PC-9 (cell line): ENCODE measurements around the gene RUFY4. TPM values are rescaled to one million over a fixed set of nuclear protein-coding genes. Genes with fewer than 3 reads are reported as not detected.

Source experiments
- BruUV-seq: library from RNA; stranded (reverse); fragments of 400-500 nt; replicated peaks from 2 replicates; lab custom pipeline; 2021; lab: Mats Ljungman, UMichigan
- CTCF ChIA-PET: fragments of 300-600 bp; sonication (Branson Sonifier 250); formaldehyde crosslinking; loops from one replicate; lab custom pipeline; 2022; ENCODE audit warnings: antibody characterized with exemption; lab: Charles Lee
- POLR2A ChIA-PET: fragments of 300-600 bp; sonication (Branson Sonifier 250); formaldehyde crosslinking; loops from one replicate; lab custom pipeline; 2022; ENCODE audit warnings: antibody characterized with exemption; ENCODE audit not compliant: unreplicated experiment; lab: Charles Lee
- DNase-seq, 2 experiments: peaks; one replicate each; pipeline versions ENCODE4 v3.0.0 to v3.0.0-alpha.2; 2015 to 2022; ENCODE audit warnings: mixed read lengths in 1 of 2
- H2AFZ ChIP-seq: fragments of 200-600 bp; sonication (generic); 2 replicates; pipeline ENCODE4 v1.8.1; 2017; ENCODE audit warnings: antibody characterized with exemption
- H3F3A ChIP-seq: fragments of 200-600 bp; sonication (generic); 2 replicates; pipeline ENCODE4 v1.8.1; 2017; ENCODE audit warnings: antibody characterized with exemption, mild to moderate bottlenecking, low read depth; ENCODE audit not compliant: insufficient read depth
- H3K27ac ChIP-seq: fragments of 200-600 bp; sonication (generic); 2 replicates; pipeline ENCODE4 v1.6.1; 2016; ENCODE audit warnings: mixed run types
- H3K27me3 ChIP-seq: fragments of 200-600 bp; sonication (generic); 2 replicates; pipeline ENCODE4 v1.6.1; 2016; ENCODE audit warnings: low read depth, mixed run types; ENCODE audit not compliant: insufficient read depth
- H3K36me3 ChIP-seq: fragments of 200-600 bp; sonication (generic); 2 replicates; pipeline ENCODE4 v1.6.1; 2016; ENCODE audit warnings: low read depth, mixed run types
- H3K4me1 ChIP-seq: fragments of 200-600 bp; sonication (generic); replicated peaks from 2 replicates; pipeline ENCODE4 v1.6.1; 2016; ENCODE audit warnings: mixed run types; ENCODE audit not compliant: insufficient read depth
- H3K4me2 ChIP-seq: fragments of 200-600 bp; sonication (generic); 2 replicates; pipeline ENCODE4 v1.6.1; 2017; ENCODE audit warnings: mixed run types
- H3K4me3 ChIP-seq: fragments of 200-600 bp; sonication (generic); 2 replicates; pipeline ENCODE4 v1.6.1; 2016; ENCODE audit warnings: mixed run types
- H3K79me2 ChIP-seq: fragments of 200-600 bp; sonication (generic); 2 replicates; pipeline ENCODE4 v1.6.1; 2017; ENCODE audit warnings: low read depth, mixed run types
- H3K9me2 ChIP-seq: fragments of 200-600 bp; sonication (generic); 2 replicates; pipeline ENCODE4 v1.8.1; 2017; ENCODE audit warnings: mild to moderate bottlenecking; ENCODE audit not compliant: insufficient read depth
- H3K9me3 ChIP-seq: fragments of 200-600 bp; sonication (generic); 2 replicates; pipeline ENCODE4 v1.8.1; 2016; ENCODE audit warnings: low read depth; ENCODE audit not compliant: insufficient read depth
- H4K20me1 ChIP-seq: fragments of 200-600 bp; sonication (generic); 2 replicates; pipeline ENCODE4 v1.8.1; 2017; ENCODE audit not compliant: insufficient read depth
- CTCF ChIP-seq: fragments of 200-600 bp; sonication (generic); conservative IDR thresholded peaks from 2 replicates; pipeline ENCODE4 v1.6.1; 2017; ENCODE audit warnings: mixed run types, antibody characterized with exemption, mild to moderate bottlenecking, moderate library complexity
- EZH2 ChIP-seq: fragments of 200-600 bp; sonication (generic); IDR thresholded peaks from 2 replicates; pipeline ENCODE4 v1.8.0; 2017; ENCODE audit warnings: antibody characterized with exemption, low read depth
- intact Hi-C: fragments of 100-400 bp; cut with micrococcal nuclease; formaldehyde crosslinking; loops from one replicate; pipeline ENCODE4 v1.10.0; 2022; ENCODE audit not compliant: unreplicated experiment
- total RNA-seq: library from RNA; stranded (reverse); gene quantifications from 2 replicates; pipeline ENCODE4 v1.2.3, GENCODE V29; 2021

The RUFY4 gene
- total RNA-seq, 1 experiment from 2014 or later: not detected

DNA sequence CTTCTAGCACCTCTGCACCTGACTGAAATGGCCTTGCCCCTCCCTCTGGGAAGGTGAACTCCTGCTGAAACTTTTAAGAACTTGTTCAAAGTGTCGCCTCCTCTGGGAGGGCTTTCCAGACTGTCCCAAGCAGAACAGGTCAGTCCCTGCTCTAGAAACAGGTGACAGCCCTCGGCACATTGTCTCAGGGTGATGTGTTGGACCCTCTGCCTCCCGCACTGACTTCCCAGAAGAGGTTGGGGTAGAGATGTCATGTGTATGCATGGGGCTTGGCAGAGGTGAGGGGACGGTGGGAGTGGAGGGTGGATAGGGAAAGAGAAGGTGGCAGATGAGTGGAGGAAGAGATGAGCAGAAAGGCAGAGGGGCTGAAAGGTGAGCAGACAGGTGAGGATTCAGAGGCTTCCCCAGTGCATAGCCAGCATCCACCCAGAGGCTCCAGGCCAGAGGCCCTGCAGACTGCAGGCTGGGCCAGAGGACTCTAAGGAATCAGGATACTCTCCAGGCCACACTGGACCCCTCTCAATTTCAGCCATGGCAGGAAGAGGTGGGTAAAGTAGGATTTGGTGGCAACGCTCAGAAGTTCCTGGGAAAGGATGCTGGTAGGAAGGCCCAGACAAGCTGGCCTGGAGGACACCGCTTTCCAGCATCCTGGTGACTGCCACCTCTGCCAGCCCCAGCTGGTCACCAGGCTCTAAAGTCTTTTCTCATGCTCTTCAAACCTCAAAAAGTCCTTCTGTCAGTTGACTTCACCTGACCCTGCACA, 41.4 kb upstream of the RUFY4 start:
- ChIA-PET POLR2A (no interaction called here), CTCF (interaction anchor here (0.5 kb wide), 1 partner anchor 12 kb away, joined by 5 read pairs; no protein-coding TSS in a partner anchor)
- H3K4me3 ChIP-seq: no peak overlapping the region
- no TSS peak for BruUV-seq
- H2AFZ ChIP-seq: no peak overlapping the region
- H3K27ac ChIP-seq: no peak overlapping the region
- H3K4me1 ChIP-seq: no peaks in the 10 kb centered on the region
- no peaks in the 10 kb centered on the region for H3F3A ChIP-seq
- no peaks in the 10 kb centered on the region for H3K9me3 ChIP-seq
- no peak overlapping the region for H3K4me2 ChIP-seq
- intact Hi-C loops: no loop called here
- no peak for DNase-seq
- TF ChIP-seq EZH2: no peak
- TF ChIP-seq CTCF: no peak
- H3K79me2 ChIP-seq: no peaks in the 10 kb centered on the region
- no peaks in the 10 kb centered on the region for H3K36me3 ChIP-seq
- peaks cover 15% of the 10 kb centered on the region; the same call in 1 of the 2 replicates for H3K27me3 ChIP-seq
- no peaks in the 10 kb centered on the region for H3K9me2 ChIP-seq
- H4K20me1 ChIP-seq: no peaks in the 10 kb centered on the region

- H3F3A ChIP-seq: no peaks in the 10 kb centered on the region
- no peak overlapping the region for H3K4me3 ChIP-seq
- no peak for DNase-seq
- no peak overlapping the region for H3K4me2 ChIP-seq
- H3K9me2 ChIP-seq: no peaks in the 10 kb centered on the region
- no peak overlapping the region for H3K27ac ChIP-seq
- no peak overlapping the region for H2AFZ ChIP-seq
- ChIA-PET CTCF (interaction anchor here (0.5 kb wide), 1 partner anchor 13 kb away, joined by 5 read pairs; no protein-coding TSS in a partner anchor), POLR2A (no interaction called here)
- no peaks in the 10 kb centered on the region for H3K4me1 ChIP-seq
- H4K20me1 ChIP-seq: no peaks in the 10 kb centered on the region
- no peaks in the 10 kb centered on the region for H3K79me2 ChIP-seq
- BruUV-seq: no TSS peak
- H3K27me3 ChIP-seq: peaks cover 15% of the 10 kb centered on the region; the same call in 1 of the 2 replicates
- H3K36me3 ChIP-seq: no peaks in the 10 kb centered on the region
- intact Hi-C loops: no loop called here
- H3K9me3 ChIP-seq: no peaks in the 10 kb centered on the region
- TF ChIP-seq CTCF: no peak
- no peak for TF ChIP-seq EZH2
Observed at GRCh38 chr2:218028189-218028495, 40.9 kb upstream of the RUFY4 start.

- BruUV-seq: no TSS peak
- H2AFZ ChIP-seq: no peak overlapping the region
- no peak for DNase-seq
- peaks cover 15% of the 10 kb centered on the region; the same call in 1 of the 2 replicates for H3K27me3 ChIP-seq
- POLR2A ChIA-PET: no interaction called here
- CTCF ChIA-PET: no interaction called here
- H3K79me2 ChIP-seq: no peaks in the 10 kb centered on the region
- H3K36me3 ChIP-seq: no peaks in the 10 kb centered on the region
- H3K4me3 ChIP-seq: no peak overlapping the region
- H4K20me1 ChIP-seq: no peaks in the 10 kb centered on the region
- no peaks in the 10 kb centered on the region for H3K4me1 ChIP-seq
- intact Hi-C loops: no loop called here
- no peaks in the 10 kb centered on the region for H3K9me2 ChIP-seq
- TF ChIP-seq EZH2 (no peak), CTCF (no peak)
- no peaks in the 10 kb centered on the region for H3K9me3 ChIP-seq
- no peak overlapping the region for H3K4me2 ChIP-seq
- H3K27ac ChIP-seq: no peak overlapping the region
- no peaks in the 10 kb centered on the region for H3F3A ChIP-seq
Observed at GRCh38 chr2:218028562-218029348, 40.3 kb upstream of the RUFY4 start.
